HG03045 (cell line): Measurements from ENCODE around the gene FAM90A1.
"Not testable (repeated sequence)": the region's sequence is repeated elsewhere in the genome, so short reads cannot be mapped to it uniquely, and the experiment has no call there.

Source experiments
- ATAC-seq: cut with Tn5 transposase; IDR thresholded peaks from one replicate; pipeline ENCODE4 v1.9.1; 2021; ENCODE audit warnings: mild to moderate bottlenecking, moderate library complexity; ENCODE audit not compliant: unreplicated experiment

Gene FAM90A1

DNA sequence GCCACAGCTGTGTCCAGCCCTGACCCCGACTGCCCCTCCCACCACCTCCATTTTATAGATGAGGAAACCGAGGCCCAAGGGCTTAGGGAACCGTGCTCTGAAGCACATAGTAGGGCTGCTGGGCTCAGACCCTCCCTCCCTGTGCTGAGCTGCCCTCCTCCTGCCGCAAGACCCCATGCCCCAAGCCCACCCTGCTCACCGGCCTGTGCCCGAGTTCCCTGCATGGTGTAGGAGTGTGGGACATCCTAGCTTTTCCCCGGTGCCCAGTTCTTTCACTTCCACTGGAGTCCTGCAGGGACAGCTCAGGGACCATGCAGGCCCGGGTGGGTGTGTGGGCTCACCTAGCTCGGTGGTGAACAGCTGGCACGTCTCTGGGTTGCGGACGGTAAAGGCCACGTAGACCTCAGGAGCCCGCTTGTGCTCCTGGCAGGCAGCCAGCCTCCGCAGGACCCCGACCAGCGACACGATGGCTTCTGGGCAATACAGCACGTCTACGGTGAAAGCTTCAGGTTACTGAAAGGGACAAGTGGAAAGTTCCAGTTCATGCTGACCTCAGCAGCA, 6.6 kb upstream of the FAM90A1 start:
- ATAC-seq: not testable (repeated sequence)

DNA sequence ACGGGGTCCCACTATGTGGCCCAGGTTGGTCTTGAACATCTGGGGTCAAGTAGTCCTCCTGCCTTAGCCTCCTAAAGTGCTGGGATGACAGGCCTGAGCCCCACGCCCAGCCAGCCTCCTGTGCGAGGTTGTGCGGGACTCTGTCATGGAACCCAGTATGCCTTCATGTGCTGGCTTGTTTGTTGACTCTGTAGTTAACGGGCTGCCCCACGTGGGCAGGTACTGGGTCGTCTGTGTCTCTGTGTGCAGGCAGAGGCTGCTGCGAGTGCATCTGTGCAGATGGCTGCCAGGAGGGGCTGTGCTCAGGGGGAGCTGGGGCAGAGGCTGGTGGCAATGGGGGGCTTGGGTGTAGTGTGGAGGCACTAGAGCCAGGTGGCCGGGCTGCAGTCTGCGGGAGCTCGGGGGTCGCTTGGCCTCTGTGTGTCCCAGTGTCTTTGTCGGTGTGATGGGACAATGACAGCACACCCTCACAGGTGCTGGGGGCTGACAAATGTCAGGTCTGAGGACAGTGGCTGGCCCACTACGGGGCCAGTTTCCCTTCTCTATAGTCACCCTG, 6.0 kb upstream of the FAM90A1 start:
- ATAC-seq: not testable (repeated sequence)

DNA sequence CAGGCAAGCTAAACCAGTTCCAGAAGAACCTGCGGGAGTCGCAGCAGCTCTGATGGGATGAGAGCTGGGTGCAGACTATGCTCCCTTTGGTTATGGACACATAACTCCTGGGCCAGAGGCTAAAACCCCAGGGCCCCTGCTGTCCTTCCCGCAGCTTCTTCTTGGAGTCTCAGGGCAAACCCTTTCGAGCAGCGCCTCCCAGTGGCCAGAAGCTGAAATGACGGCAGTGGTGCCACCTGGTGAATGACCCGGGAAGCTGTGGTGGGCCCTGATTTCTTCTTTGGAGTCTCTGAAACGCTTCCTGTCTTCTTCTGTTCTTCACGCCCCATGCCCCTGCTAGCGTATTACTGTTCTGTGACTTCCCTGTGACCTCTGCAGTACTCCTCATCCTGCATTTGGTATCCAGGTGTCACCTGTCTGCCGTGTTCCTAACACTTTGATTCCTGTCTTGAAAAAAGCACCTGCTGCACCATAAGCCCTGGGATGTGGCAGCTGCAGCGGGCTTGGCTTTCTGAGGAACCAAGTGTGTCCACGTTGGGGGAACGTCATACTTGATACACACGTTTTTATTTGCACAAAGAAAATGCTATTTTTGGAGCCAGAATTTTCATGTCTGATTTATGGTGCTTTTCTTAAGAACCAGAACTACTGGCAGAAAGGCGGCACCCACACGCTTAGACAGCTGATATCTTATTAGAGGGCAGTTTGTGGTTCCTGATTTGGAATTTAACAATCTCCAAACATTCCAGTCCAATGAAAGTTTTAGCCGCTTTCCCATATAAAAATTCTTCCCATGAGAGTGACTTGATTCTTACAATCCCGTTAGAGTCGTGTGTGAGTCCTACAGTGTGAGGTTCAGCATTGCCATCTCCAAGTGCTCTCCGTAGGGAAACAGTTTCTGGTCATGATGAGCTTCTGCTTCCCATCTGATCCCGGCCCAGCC, 4.5 kb upstream of the FAM90A1 start:
- not testable (repeated sequence) for ATAC-seq

DNA sequence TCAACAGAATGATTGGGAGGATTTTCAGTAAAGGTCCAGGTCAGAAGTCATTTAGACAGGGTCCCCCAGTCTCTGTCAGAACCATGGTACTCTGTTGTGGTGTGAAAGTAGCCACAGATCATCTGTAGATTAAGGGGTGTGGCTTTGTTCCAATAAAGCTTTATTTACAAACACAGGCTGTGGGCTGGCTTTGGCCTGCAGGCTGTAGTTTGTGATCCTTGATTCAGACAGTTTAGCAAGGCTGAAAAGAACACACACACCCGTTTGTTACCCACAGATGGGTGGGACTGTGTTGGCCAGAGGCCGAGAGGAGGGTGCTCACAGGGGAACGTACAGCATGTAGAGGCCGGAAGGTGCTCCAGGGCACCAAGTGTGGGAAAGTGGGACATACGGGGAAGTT, 3.6 kb upstream of the FAM90A1 start:
- not testable (repeated sequence) for ATAC-seq

DNA sequence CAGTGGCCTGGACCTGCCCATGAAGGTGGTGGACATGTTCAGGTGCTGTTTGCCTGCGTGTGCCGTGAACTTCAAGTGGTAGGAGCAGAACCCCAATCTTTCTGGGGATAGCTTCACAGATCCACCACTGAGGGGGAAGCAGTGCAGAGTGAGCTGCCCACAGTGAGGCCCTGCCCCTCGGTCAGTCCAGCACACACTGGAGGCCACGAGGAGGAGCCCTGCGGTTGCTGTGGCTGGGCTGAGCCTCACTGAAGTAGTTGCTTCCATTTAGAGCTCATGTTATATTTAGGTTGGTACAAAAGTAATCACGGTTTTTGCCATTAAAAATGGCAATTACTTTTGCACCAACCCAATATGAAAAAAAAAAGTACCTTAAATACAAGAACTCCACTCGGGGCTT, 2.1 kb upstream of the FAM90A1 start:
- not testable (repeated sequence) for ATAC-seq

DNA sequence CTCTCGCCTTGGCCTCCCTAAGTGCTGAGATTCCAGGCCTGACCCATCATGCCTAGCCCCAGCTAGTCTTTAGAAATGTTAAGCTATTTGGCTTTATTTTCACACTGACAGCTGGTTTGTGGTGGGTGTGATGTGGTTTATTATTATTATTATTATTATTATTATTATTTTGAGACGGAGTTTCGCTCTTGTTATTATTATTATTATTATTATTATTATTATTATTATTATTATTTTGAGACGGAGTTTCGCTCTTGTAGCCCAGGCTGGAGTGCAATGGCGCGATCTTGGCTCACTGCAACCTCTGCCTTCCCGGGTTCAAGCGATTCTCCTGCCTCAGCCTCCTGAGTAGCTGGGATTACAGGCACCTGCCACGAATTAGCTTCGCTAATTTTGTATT, 1.2 kb upstream of the FAM90A1 start:
- not testable (repeated sequence) for ATAC-seq

- not testable (repeated sequence) for ATAC-seq
Measured at GRCh38 chr12:8227732-8228077, 287 bp upstream of the FAM90A1 start.

- no peak for ATAC-seq
Measured at GRCh38 chr12:8226355-8226754, 1.1 kb downstream of the FAM90A1 start.

- ATAC-seq: not testable (repeated sequence)
Measured at GRCh38 chr12:8224782-8225181, 2.6 kb downstream of the FAM90A1 start.

DNA sequence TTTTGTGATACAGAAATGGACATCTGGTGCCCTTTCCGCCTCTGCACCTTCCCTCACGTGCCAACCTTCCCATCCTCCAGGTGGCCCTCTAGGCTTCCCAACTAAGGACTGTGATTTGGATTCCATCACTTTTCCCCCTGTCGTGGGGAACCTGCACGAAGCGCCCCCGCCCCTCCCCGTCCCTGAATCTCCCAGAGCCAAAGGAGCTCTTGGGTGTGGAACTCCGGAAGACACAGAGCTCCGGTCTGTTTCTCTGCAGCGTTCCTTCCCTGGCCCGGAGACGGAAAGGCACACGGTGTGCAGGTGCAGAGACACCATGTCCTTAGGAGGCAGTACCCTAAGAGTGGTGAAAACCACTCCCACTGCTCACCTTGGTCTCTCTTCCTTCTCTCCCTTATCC, 3.8 kb downstream of the FAM90A1 start:
- ATAC-seq: not testable (repeated sequence)

GRCh38 chr12:8222303-8222702, 5.1 kb downstream of the FAM90A1 start:
- not testable (repeated sequence) for ATAC-seq

- ATAC-seq: not testable (repeated sequence)
Measured at GRCh38 chr12:8221844-8222243, 5.6 kb downstream of the FAM90A1 start.

DNA sequence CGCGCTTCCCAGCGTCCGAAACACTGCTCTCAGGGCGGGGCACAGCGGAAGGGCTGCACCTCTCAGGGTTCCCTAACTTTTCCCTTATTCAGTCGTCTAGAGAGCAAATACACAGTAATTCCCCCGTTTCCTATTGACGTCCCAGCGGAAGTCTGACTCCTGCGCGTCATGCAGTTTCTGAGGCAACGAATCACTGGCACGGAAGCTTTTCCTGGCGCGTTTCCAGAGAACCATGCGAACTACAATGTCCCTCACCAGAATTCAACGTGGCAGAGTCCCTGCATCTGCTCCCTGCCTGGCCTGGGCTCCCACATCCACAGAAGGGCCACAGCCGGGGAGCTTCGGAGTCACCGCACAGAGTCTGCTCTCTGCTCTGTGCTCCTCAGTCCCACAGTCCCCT, 6.0 kb downstream of the FAM90A1 start:
- ATAC-seq: not testable (repeated sequence)

DNA sequence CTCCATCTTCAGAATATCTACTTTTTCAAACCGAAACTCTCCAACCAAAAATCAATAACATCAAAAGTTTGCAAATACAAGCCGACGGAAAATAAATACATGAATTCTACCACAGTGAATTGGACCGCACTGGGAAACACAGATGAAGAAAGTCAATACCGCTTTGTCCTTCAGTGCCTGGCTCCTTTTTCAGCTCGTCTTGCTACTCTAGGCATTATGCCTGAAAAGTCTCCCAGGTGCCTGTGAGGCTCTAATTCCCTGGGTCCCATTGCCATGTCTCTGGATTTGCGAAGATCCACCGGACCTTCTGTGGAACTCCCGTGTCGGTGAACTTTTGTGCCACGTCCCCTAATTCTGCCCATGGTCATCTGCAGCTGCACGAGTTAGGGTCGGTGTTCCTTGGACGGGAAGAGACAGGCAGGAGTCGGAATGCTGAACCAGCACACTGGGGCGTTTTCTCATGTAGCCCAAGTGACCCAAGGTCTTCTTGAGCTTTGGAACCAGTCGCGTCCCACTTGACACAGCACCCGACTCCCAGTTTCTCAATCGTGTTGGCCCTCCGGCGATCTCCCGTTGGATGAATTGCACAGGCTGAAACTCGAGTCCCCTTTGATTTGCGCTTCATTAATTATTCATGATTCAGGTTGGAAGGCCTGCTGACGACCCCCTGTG, 8.6 kb downstream of the FAM90A1 start:
- ATAC-seq: not testable (repeated sequence)

DNA sequence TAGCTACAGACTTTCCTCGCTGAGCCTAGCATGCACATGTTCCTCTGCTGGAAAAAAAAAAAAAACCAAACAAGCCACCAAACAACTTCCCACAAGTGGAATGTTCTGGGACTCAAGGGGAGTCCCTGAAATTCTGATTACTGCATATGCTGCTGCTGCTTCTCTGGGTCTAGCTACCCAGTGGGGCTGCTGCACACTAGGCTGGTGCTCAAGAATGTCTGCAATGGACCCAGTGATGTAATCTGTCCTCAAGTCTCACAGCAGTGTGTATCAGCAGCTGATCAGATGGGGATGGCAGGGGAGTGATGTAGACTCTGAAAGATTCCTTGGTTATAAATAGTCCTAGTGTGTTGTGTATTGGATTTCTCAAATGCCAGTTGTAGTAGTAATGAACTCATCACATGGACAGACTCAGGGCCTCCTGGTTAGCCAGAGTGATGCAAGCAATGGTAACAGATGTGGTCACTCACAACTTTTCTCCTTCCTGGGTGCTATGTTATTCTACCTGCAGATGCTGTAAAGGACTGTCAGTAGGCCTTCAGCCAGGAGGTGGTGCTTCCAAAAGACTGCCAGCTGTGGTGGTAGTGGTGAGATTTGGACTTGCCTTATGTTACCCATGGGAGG, 29.6 kb downstream of the FAM90A1 start:
- ATAC-seq: not testable (repeated sequence)

DNA sequence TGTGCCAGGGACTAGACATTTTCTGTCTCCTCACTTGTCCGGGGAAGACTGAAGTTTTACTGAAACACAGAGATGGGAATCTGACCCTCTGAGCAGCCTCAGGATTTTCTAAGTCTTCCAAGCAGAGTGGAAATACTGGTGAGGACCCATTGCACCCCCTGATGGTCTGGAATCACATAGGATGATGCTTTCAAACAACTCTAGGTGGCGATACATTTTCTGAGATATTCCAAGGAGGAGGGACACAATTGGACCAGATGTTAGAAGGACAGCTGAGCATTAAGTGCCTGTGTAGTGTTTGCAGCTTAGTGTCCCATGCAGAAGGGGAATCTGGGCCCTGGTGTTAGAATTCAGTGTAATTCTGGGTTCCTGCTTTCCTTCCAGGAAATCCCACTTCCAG, 39.3 kb downstream of the FAM90A1 start:
- ATAC-seq: not testable (repeated sequence)

- ATAC-seq: not testable (repeated sequence)
Measured at GRCh38 chr12:8184206-8184605, 43.2 kb downstream of the FAM90A1 start.

DNA sequence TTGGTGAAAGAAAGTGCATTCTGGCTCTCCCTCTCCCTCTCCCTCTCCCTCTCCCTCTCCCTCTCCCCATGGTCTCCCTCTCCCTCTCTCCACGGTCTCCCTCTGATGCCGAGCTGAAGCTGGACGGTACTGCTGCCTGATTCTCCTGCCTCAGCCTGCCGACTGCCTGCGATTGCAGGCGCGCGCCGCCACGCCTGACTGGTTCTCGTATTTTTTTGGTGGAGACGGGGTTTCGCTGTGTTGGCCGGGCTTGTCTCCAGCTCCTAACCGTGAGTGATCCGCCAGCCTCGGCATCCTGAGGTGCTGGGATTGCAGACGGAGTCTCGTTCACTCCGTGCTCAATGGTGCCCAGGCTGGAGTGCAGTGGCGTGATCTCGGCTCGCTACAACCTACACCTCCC, 44.1 kb downstream of the FAM90A1 start:
- not testable (repeated sequence) for ATAC-seq

GRCh38 chr12:8182923-8183322, 44.5 kb downstream of the FAM90A1 start:
- ATAC-seq: not testable (repeated sequence)

GRCh38 chr12:8181271-8181670, 46.1 kb downstream of the FAM90A1 start:
- not testable (repeated sequence) for ATAC-seq
